ENCODE results near the gene LHPP.

DNA sequence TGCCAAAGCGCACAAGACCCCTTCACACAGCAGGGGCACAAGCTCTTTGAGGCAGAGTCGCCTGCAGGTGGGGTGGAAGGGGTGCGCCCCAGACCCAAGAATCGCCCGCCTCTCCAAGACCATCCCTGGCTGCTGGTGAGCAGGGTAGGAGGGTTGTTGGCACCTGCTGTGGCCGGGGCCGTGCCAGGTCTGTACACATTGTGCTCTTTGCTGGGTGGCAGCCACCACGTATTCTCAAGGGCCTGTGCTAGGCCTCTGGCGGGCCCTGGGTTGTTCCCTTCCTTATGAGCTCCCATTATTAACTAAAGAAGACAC is 84.4 kb downstream of the LHPP start:
- TF ChIP-seq, protein P1, sequence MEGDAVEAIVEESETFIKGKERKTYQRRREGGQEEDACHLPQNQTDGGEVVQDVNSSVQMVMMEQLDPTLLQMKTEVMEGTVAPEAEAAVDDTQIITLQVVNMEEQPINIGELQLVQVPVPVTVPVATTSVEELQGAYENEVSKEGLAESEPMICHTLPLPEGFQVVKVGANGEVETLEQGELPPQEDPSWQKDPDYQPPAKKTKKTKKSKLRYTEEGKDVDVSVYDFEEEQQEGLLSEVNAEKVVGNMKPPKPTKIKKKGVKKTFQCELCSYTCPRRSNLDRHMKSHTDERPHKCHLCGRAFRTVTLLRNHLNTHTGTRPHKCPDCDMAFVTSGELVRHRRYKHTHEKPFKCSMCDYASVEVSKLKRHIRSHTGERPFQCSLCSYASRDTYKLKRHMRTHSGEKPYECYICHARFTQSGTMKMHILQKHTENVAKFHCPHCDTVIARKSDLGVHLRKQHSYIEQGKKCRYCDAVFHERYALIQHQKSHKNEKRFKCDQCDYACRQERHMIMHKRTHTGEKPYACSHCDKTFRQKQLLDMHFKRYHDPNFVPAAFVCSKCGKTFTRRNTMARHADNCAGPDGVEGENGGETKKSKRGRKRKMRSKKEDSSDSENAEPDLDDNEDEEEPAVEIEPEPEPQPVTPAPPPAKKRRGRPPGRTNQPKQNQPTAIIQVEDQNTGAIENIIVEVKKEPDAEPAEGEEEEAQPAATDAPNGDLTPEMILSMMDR (conservative IDR thresholded peaks at IDR 0.05): no peak
- TF ChIP-seq ZFX (IDR thresholded peaks at IDR 0.05): no peak
